CD4-positive, alpha-beta T cell treated with Interleukin-17A for 1 hour (primary cell): Measurements from ENCODE around the gene EAF1.
"Not testable (repeated sequence)": the region's sequence is repeated elsewhere in the genome, so short reads cannot be mapped to it uniquely, and the experiment has no call there.

Experiments
- DNase-seq: peaks from one replicate; pipeline ENCODE4 v3.0.0-alpha.2; 2020

The EAF1 gene

DNA sequence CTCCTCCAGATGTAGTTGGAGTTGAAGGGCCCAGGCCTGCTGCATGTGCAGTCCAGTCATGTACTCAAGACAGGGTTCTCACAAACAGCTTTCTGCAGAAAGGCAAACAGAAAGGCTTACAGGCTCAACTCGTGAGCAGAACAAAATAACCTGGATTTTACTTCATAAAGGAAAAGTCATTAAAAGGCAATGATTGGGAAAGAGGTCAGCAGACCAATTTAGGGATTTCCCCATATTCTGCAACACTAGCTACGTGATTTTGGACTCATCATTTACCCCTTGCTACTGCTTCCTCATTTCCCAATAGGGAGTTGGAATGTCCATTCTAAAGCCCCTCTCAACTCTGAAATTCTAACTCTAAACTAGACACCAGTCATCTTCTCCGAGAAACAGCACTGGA lies 18.2 kb upstream of the EAF1 start:
- DNase-seq = no peak

DNA sequence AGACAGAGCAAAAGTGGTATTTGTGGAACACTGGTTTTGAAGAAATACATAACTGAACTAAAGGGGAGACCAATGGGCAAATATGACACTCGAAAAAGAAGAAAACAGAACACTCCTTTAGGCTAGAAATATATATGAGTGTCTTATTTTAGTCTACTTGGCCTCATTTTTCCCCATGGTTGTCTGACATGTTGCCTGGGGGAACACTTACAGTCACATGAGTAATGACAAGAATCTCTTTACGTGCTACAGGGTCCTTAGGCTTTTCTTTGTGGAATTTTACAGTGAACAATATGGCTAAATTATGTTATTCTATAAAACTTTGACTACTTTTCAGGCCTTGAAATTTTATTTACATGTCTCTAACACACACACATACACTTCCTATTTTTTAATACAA lies 17.6 kb upstream of the EAF1 start:
- no peak for DNase-seq

GRCh38 chr3:15410966-15411365 lies 16.4 kb upstream of the EAF1 start:
- DNase-seq = not testable (repeated sequence)

- DNase-seq = no peak
Measured at GRCh38 chr3:15420871-15421270, 6.5 kb upstream of the EAF1 start.

DNA sequence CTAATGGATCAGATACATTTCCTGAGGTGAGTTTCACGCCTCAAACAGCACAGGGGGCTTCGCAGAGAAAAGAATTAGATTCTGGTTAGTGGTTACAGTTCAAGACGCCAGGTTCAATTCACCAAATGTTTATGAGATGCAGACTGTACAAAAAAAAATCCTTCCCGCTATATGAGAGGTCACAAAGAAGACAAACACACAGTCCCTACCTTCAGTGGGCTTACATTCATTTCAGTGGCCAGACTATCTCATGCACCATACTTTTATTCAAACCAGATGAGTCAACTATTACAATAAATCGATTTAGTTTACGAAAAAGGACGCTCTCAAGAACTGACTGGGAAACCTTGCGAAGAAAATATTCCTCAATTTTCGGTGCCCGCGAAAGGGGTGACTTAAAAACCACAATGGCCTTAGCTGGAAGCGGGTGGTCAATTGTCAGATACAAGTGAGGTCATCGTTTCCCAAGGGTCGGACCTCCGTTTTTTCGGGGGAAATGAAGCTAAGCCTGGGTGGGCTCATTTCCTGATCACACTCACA lies 749 bp upstream of the EAF1 start:
- peak; percentile 7 for DNase-seq

DNA sequence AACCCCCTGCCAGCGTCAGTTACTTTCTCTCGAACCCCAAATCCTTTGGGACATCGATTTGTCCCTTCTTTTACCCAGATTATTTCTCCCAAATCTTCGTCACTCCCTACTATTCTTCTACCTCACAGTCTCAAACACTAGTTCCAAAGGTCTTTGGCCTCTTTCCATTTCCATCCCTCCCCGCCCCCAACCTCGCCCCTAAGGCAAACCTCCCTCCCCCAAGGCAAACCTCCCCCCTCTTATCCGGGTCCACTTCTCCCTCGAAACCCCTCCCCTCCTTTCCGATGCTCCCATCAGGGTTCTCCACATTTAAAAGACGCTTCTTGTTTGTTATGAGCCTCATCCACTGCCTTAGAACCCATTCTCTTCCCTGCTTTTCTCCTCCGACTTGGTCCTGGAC lies 583 bp downstream of the EAF1 start:
- no peak for DNase-seq

- peak; percentile 32 for DNase-seq
Measured at GRCh38 chr3:15428539-15428938, 1.1 kb downstream of the EAF1 start.

GRCh38 chr3:15429080-15429479 lies 1.7 kb downstream of the EAF1 start:
- DNase-seq = no peak

DNA sequence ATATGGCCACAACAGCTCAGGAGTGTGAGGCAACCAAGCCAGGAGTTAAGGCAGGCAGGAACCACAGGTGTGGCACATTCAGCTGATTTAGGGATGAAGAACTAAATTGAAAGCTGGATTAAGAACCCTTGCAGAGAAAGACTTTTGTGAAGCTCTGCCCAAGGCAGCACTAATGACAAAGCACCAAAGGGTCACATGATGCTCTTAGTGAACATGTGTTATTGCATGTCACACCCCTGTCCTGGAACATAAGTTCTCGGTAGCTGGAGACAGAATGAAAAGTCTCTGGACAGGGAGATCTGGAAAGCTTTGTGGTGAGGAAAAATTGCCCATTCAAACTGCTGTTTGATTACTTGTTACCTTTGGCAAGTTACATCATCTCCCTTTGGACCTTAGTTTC lies 3.2 kb downstream of the EAF1 start:
- DNase-seq = no peak

- DNase-seq = no peak
Measured at GRCh38 chr3:15431256-15431837, 3.9 kb downstream of the EAF1 start.

- no peak for DNase-seq
Measured at GRCh38 chr3:15433531-15433930, 6.1 kb downstream of the EAF1 start.

GRCh38 chr3:15434756-15435155 lies 7.4 kb downstream of the EAF1 start:
- no peak for DNase-seq

GRCh38 chr3:15436246-15436645 lies 8.8 kb downstream of the EAF1 start:
- no peak for DNase-seq

- no peak for DNase-seq
Measured at GRCh38 chr3:15438983-15439382, 11.6 kb downstream of the EAF1 start.

- no peak for DNase-seq
Measured at GRCh38 chr3:15439476-15439875, 12.1 kb downstream of the EAF1 start.

DNA sequence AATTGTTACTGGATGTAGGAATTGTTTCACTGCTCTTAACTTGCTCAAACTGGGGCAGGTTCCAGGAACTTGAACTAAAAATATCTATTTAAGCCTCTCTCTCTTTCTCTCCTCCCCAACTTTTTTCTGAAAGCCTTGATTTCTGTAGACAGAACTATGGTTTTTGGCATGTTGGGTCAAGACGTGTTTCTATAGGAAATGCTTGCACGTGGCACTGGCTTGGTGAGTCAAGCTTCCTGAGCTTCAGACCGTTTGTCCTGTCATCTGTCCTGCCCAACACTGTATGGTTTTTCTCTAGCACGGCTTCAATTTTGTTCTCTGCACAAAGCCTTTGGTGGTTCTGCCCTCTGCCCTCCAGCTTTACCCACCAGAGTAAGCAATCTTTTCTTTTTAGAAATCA lies 13.5 kb downstream of the EAF1 start:
- no peak for DNase-seq

- DNase-seq = no peak
Measured at GRCh38 chr3:15443826-15444524, 16.6 kb downstream of the EAF1 start.

- DNase-seq = no peak
Measured at GRCh38 chr3:15449489-15450224, 22.3 kb downstream of the EAF1 start.

- no peak for DNase-seq
Measured at GRCh38 chr3:15450438-15451215, 23.2 kb downstream of the EAF1 start.

- DNase-seq = no peak
Measured at GRCh38 chr3:15451216-15452113, 24.1 kb downstream of the EAF1 start.

DNA sequence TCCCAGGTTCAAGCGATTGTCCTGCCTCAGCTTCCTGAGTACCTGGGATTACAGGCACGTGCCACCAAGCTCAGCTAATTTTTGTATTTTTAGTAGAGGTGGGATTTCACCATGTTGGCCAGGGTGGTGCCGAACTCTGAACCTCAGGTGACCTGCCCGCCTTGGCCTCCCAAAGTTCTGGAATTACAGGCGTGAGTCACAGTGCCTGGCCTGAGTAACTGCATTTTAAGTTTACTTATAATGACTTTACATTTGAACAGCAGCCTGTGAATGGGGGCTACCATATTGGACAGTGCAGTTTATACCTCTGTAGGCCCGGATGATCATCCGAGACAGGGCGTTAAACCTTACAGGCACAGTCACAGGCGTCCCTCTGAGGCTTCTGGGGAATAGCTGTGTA lies 24.8 kb downstream of the EAF1 start:
- DNase-seq = no peak

- DNase-seq = no peak
Measured at GRCh38 chr3:15452961-15453360, 25.6 kb downstream of the EAF1 start.
